Measurements from ENCODE around the gene MGLL.

Gene MGLL

DNA sequence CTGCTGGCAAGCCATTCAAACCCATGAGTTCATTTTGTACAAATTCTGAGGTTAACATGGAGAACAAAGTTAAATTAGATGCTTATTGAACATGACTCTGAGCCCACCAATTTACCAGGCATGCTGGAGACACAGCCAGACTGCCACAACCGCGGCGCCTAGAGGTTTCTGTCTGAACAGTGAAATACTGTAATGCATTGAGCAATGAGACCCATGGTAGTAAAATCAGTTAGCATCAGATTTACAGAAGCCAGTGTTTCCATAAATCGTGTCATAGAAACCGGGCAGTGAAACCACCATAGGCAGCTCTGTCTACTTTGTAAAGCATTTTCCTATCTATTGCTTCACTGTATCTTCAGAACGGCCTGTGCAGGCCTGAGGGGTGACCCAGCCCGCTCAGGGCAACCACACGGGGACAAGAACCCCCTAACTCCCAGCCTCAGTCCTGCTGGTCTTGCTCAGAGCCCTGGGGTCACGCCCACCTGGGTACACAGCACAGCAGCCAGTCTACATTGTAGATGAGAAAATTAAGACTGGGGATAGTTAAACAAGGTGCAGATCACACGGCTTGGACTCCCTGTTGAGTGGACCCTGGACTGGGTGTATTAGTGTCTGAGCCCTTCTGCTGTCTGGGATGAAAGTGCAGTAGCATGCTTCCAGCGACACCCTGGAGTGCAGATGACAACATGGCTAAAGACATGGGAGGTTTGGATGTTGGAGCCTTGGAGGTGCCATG lies 44.2 kb downstream of the MGLL start:
- H3K4me3 ChIP-seq (ENCODE audit: low read depth, low read length): no peak overlapping the region
- DNase-seq (ENCODE audit: low read depth): no peak
- TF ChIP-seq, protein P1, sequence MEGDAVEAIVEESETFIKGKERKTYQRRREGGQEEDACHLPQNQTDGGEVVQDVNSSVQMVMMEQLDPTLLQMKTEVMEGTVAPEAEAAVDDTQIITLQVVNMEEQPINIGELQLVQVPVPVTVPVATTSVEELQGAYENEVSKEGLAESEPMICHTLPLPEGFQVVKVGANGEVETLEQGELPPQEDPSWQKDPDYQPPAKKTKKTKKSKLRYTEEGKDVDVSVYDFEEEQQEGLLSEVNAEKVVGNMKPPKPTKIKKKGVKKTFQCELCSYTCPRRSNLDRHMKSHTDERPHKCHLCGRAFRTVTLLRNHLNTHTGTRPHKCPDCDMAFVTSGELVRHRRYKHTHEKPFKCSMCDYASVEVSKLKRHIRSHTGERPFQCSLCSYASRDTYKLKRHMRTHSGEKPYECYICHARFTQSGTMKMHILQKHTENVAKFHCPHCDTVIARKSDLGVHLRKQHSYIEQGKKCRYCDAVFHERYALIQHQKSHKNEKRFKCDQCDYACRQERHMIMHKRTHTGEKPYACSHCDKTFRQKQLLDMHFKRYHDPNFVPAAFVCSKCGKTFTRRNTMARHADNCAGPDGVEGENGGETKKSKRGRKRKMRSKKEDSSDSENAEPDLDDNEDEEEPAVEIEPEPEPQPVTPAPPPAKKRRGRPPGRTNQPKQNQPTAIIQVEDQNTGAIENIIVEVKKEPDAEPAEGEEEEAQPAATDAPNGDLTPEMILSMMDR (IDR thresholded peaks at IDR 0.05; ENCODE audit: insufficient read depth, low read depth, low read length, missing control alignments): no peak

DNA sequence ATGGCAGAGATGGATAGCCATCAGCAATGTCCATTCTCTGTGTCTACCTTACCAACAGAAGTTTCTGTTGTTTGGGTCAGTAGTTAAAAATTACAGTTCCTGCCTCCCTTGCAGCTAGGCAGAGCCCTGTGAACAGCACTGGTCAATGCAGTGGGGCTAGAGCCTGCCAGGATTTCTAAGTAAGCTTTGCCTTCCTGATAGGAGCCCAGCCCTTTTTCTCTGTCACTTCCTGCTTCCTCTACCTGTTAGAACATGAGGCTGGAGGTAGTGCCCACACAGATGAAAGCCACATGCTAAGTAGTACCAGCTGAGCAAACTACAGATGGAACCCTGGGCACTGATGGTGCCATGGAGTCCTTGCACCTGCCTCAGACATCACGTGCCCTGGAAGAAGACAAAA lies 45.0 kb downstream of the MGLL start:
- TF ChIP-seq, protein P1 (IDR thresholded peaks at IDR 0.05; ENCODE audit: insufficient read depth, low read depth, low read length, missing control alignments): no peak
- DNase-seq (ENCODE audit: low read depth): no peak
- H3K4me3 ChIP-seq (ENCODE audit: low read depth, low read length): no peak overlapping the region

DNA sequence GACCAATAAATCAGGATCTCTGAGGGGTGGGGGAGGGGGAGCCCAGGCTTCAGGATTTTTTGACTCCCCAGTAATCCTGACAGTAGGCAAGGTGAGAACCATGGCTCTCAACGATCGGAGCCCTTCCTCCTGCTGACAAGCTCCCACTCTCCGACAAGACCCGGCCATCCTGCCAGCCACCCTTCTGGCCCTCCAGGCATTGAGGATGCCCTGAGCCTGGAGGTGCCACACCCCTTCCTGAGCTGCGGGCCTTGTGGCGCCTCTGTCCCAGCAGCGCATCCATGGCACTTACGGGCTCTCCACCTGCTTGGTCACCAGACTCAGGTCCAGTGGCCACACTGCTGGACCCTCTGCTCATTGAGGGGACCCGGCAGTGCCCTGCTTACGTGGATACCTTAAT lies 46.0 kb downstream of the MGLL start:
- no peak for DNase-seq (ENCODE audit: low read depth)
- TF ChIP-seq, protein P1 (IDR thresholded peaks at IDR 0.05; ENCODE audit: insufficient read depth, low read depth, low read length, missing control alignments): no peak

DNA sequence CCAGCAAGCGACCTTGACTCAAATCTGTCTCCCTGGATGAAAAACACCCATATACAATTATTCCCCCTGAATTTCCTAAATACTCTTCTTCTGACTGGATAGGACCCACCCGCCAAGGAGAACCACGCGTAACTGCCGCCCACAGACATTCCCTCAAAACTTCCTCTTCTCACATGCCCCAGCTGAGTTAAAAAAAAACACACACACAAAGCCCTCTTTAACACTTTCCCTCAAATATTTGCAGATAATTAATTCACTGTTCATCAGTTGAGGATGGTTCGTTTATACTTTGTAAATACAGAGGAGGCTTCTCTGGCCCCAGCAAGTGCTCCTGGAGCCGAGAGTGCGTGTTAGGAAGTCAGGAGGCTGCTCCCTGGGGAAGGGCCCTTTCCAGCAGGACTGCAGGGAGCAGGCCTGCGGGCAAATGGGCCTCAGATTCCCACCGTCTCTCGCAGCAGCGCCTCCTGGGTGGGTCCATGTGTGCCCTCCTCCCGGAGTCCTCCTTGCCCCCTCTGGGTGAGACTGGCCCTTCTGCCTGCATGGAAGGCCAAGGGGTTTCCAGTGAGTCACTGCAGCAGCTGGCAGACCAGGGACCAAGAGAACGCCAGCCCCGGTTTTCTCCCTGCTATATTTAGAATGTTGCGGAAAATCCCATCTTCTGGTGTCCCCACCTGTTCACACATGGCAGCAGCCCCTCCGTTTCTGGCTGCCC lies 46.8 kb downstream of the MGLL start:
- DNase-seq (ENCODE audit: low read depth): peak; percentile 74
- H3K4me3 ChIP-seq (ENCODE audit: low read depth, low read length): peak overlapping the region; percentile 40

More for the DNA sequence above, 46.0 kb downstream of the MGLL start:
- no peak overlapping the region; the same call in 1 of the 2 replicates for H3K4me3 ChIP-seq (ENCODE audit: low read depth, low read length)

DNA sequence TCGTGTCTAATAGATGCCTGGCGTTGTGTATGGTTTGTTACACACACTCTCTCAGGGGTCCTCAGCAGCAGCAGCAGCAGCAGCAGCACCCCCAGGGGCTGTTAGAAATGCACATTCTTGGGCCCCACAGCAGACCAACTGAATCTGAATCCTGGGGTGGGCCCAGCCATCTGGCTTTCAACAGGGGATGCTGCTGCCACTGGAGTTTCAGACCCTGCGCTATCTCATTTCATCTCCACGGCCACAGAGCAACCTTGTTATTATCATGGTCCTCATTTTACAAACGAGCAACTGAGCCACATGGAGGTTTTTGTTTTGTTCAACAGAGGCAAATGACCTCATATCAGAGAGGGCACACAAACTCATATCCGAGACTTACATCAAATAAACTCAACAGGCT lies 47.7 kb downstream of the MGLL start:
- TF ChIP-seq, protein P1 (IDR thresholded peaks at IDR 0.05; ENCODE audit: insufficient read depth, low read depth, low read length, missing control alignments): no peak
- no peak overlapping the region for H3K4me3 ChIP-seq (ENCODE audit: low read depth, low read length)

More for the DNA sequence above, 46.8 kb downstream of the MGLL start:
- TF ChIP-seq, protein P1 (IDR thresholded peaks at IDR 0.05; ENCODE audit: insufficient read depth, low read depth, low read length, missing control alignments): no peak

DNA sequence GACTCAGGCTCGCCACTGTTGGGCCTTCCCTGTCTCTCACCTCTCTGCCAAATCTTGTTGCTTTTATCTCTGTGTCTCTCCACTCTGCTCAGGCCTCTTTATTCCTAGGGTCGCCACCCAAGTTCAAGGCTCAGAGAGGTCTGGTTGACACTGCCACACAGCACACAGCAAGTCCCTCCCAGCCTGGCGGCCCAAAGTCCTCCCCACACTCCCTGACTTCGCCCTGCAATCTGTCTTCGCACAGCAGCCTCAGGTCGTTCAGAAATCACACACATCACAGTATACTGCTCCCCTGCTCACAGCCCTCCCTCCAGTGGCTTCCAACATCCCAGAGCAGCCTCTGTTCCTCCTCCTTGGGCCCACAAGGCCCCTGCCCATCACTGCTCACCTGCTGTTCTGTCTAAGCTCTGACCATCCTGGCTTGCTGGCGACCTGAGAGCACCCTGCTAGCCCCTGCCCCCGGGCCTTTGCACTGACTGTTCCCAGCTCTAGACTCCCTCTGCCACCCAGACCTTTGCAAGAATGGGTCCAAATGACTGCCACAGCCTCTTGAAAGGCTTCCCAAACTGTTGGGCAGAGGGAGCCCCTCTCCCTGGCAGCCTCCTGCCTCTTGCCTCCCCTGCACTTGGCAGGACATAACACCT lies 48.4 kb downstream of the MGLL start:
- TF ChIP-seq, protein P1 (IDR thresholded peaks at IDR 0.05; ENCODE audit: insufficient read depth, low read depth, low read length, missing control alignments): no peak
- H3K4me3 ChIP-seq (ENCODE audit: low read depth, low read length): no peak overlapping the region
- DNase-seq (ENCODE audit: low read depth): no peak

More for the DNA sequence above, 47.7 kb downstream of the MGLL start:
- no peak for DNase-seq (ENCODE audit: low read depth)
